CD4-positive, alpha-beta T cell (primary cell): ENCODE measurements around the gene SCAF8. TPM values are rescaled to one million over a fixed set of nuclear protein-coding genes. Genes with fewer than 3 reads are reported as not detected.

Experiments
- ATAC-seq: fragments of 200-7000 bp; cut with Tn5 transposase; one replicate; pipeline ENCODE4 v1.10.0; 2022; ENCODE audit warnings: mild to moderate bottlenecking; ENCODE audit not compliant: poor library complexity
- CTCF ChIA-PET: fragments of 350-600 bp; sonication (Branson Sonifier 250); formaldehyde crosslinking; loops from one replicate; lab custom pipeline; 2021; ENCODE audit warnings: antibody characterized with exemption, inconsistent platforms; lab: Charles Lee
- POLR2A ChIA-PET: fragments of 350-600 bp; sonication (Branson Sonifier 250); formaldehyde crosslinking; loops from one replicate; lab custom pipeline; 2021; ENCODE audit warnings: antibody characterized with exemption, inconsistent platforms; lab: Charles Lee
- DNase-seq, 14 experiments: peaks; one replicate each; pipeline ENCODE4 v3.0.0-alpha.2; 2013 to 2020; ENCODE audit warnings: mixed read lengths in 2 of 14
- H3K27ac ChIP-seq, 2 donors: one replicate each; pipeline versions ENCODE4 v1.5.1 to v1.7.0; 2013; ENCODE audit warnings: low read length in 2 of 2, low read depth in 1 of 2, mild to moderate bottlenecking in 1 of 2
- H3K27me3 ChIP-seq, 2 experiments: 1 replicate in 1 of 2; 2 replicates in 1 of 2; pipeline versions ENCODE4 v1.6.1 to v1.7.0; 2013; ENCODE audit warnings: low read length in 2 of 2, control low read depth in 1 of 2, mild to moderate bottlenecking in 1 of 2, moderate library complexity in 1 of 2; ENCODE audit not compliant: insufficient read depth in 2 of 2, control insufficient read depth in 1 of 2
- H3K36me3 ChIP-seq: one replicate; pipeline ENCODE4 v1.6.1; 2013; ENCODE audit warnings: low read length, control low read depth; ENCODE audit not compliant: insufficient read depth
- H3K4me1 ChIP-seq: one replicate; pipeline ENCODE4 v1.6.1; 2013; ENCODE audit warnings: low read length, control low read depth; ENCODE audit not compliant: insufficient read depth
- H3K4me3 ChIP-seq: one replicate; pipeline ENCODE4 v1.5.1; 2013; ENCODE audit warnings: mild to moderate bottlenecking, low read length, moderate library complexity
- H3K9me3 ChIP-seq, 2 experiments: 1 replicate in 1 of 2; 2 replicates in 1 of 2; pipeline versions ENCODE4 v1.6.1 to v1.7.0; 2013; ENCODE audit warnings: low read length in 2 of 2, mild to moderate bottlenecking in 2 of 2, control low read depth in 1 of 2, moderate library complexity in 1 of 2; ENCODE audit not compliant: control insufficient read depth in 1 of 2, insufficient read depth in 1 of 2
- H3K27ac Mint-ChIP-seq: one replicate; pipeline ENCODE4 v1.8.0; 2020; ENCODE audit warnings: mixed read lengths
- H3K27me3 Mint-ChIP-seq: one replicate; pipeline ENCODE4 v1.8.0; 2021; ENCODE audit warnings: mixed read lengths
- H3K36me3 Mint-ChIP-seq: one replicate; pipeline ENCODE4 v1.8.0; 2021; ENCODE audit warnings: low read depth, mixed read lengths
- H3K4me1 Mint-ChIP-seq: one replicate; pipeline ENCODE4 v1.8.0; 2021; ENCODE audit warnings: low read depth, mixed read lengths
- H3K4me3 Mint-ChIP-seq: one replicate; pipeline ENCODE4 v1.8.0; 2020; ENCODE audit warnings: mild to moderate bottlenecking, mixed read lengths
- H3K9me3 Mint-ChIP-seq: one replicate; pipeline ENCODE4 v1.8.0; 2020; ENCODE audit warnings: mixed read lengths
- intact Hi-C, 2 experiments: fragments of 100-400 bp; cut with DNase I in 1 of 2; cut with micrococcal nuclease in 1 of 2; formaldehyde crosslinking; loops; one replicate each; pipeline versions ENCODE4 v1.15.1 to v1.9.0; 2023 to 2025; cut with DNase I, micrococcal nuclease
- polyA plus RNA-seq, 2 donors: library from polyadenylated mRNA; unstranded; fragments of 120-200 nt; gene quantifications; one replicate each; pipeline ENCODE4 v1.2.1, GENCODE V29; 2013
- total RNA-seq, 174 experiments: library from RNA in 2 of 174; stranded (reverse) in 2 of 174; gene quantifications; one replicate each; pipeline ENCODE4 v1.2.3 and lab custom pipeline; 2021 to 2026
- TF ChIP-seq, protein P1 (sequence below): fragments of 200-600 bp; IDR thresholded peaks from one replicate; pipeline ENCODE4 v1.8.0; 2022; ENCODE audit warnings: antibody characterized with exemption, mild to moderate bottlenecking

The SCAF8 gene, protein sequence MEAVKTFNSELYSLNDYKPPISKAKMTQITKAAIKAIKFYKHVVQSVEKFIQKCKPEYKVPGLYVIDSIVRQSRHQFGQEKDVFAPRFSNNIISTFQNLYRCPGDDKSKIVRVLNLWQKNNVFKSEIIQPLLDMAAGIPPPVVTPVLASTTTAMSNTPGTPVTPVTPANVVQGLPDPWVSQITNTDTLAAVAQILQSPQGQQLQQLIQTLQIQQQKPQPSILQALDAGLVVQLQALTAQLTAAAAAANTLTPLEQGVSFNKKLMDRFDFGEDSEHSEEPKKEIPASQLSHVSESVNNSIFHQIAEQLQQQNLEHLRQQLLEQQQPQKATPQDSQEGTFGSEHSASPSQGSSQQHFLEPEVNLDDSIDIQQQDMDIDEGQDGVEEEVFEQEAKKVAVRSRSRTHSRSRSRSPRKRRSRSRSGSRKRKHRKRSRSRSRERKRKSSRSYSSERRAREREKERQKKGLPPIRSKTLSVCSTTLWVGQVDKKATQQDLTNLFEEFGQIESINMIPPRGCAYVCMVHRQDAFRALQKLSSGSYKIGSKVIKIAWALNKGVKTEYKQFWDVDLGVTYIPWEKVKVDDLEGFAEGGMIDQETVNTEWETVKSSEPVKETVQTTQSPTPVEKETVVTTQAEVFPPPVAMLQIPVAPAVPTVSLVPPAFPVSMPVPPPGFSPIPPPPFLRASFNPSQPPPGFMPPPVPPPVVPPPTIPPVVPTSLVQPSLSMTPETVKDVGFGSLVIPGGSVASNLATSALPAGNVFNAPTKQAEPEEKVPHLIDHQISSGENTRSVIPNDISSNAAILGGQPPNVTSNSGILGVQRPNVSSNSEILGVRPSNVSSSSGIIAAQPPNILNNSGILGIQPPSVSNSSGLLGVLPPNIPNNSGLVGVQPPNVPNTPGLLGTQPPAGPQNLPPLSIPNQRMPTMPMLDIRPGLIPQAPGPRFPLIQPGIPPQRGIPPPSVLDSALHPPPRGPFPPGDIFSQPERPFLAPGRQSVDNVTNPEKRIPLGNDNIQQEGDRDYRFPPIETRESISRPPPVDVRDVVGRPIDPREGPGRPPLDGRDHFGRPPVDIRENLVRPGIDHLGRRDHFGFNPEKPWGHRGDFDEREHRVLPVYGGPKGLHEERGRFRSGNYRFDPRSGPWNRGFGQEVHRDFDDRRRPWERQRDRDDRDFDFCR (N-terminal part only)
- total RNA-seq, result 10 to 100 TPM; 82.6 to 83.8 TPM
- polyA plus RNA-seq (2013, experiment 1 of 2), result 32.8 TPM
- 40.3 TPM for polyA plus RNA-seq (2013, experiment 2 of 2)
- 69.1 to 174 (median 128) reads per million in 172 experiments for total RNA-seq (lab: John Stamatoyannopoulos, UW)

DNA sequence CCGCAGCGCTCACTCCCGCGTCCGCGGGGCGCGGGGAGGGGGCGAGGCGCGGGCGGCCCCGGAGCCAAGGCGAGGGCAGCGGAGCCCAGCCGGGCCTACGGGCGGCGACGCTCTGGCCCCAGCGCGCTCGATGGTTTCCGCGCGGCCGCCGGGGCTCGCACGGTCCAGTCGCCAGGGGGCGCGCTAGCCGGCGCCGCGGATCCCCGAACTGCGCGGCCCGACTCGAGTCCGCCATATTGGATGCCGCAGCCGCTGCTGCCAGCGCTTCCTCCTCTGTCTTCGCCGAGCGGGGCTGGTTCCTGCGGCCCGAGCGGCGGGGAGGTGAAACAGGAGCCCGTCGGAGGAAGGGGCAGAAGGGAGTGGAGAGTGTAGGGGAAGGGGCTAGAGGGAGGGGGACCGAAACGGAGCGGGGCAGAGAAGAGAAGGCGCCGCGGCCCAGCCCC, at the start of gene SCAF8:
SCAF8 (plus strand) TSS at position 234 of the 443 bp plus-strand sequence. CDS start 485 bp downstream, outside the sequence.
- H3K27me3 ChIP-seq, result no peaks in the 10 kb centered on the region
- H3K4me1 ChIP-seq, result peaks cover 41% of the 10 kb centered on the region
- Mint-ChIP-seq H3K4me3 (peak within 1 kb of the TSS; percentile 95), H3K27ac (peak within 1 kb of the TSS; percentile 86), H3K9me3 (no peaks in the 10 kb centered on the region), H3K27me3 (no peaks in the 10 kb centered on the region), H3K36me3 (peaks cover 18% of the 10 kb centered on the region), H3K4me1 (peaks cover 37% of the 10 kb centered on the region)
- DNase-seq (peak; percentile 70 to 95 (median 83)), ATAC-seq (peak; percentile 65)
- TF ChIP-seq, protein P1, sequence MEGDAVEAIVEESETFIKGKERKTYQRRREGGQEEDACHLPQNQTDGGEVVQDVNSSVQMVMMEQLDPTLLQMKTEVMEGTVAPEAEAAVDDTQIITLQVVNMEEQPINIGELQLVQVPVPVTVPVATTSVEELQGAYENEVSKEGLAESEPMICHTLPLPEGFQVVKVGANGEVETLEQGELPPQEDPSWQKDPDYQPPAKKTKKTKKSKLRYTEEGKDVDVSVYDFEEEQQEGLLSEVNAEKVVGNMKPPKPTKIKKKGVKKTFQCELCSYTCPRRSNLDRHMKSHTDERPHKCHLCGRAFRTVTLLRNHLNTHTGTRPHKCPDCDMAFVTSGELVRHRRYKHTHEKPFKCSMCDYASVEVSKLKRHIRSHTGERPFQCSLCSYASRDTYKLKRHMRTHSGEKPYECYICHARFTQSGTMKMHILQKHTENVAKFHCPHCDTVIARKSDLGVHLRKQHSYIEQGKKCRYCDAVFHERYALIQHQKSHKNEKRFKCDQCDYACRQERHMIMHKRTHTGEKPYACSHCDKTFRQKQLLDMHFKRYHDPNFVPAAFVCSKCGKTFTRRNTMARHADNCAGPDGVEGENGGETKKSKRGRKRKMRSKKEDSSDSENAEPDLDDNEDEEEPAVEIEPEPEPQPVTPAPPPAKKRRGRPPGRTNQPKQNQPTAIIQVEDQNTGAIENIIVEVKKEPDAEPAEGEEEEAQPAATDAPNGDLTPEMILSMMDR, result peak; percentile 69
- H3K36me3 ChIP-seq, result peaks cover 9% of the 10 kb centered on the region
- no peaks in the 10 kb centered on the region for H3K9me3 ChIP-seq
- H3K4me3 ChIP-seq, result peak within 1 kb of the TSS; percentile 87
- ChIA-PET CTCF (interaction anchor here (1.9 kb wide), 1 partner anchor 58 kb away, joined by 7 read pairs; no protein-coding TSS in a partner anchor), POLR2A (no interaction called here)
- H3K27ac ChIP-seq, result peak within 1 kb of the TSS; percentile 95 to 98
- intact Hi-C loops, result loop anchor here (1.0 to 2.0 kb wide), 4 partner anchors 56 to 72 kb away; no protein-coding TSS in a partner anchor

DNA sequence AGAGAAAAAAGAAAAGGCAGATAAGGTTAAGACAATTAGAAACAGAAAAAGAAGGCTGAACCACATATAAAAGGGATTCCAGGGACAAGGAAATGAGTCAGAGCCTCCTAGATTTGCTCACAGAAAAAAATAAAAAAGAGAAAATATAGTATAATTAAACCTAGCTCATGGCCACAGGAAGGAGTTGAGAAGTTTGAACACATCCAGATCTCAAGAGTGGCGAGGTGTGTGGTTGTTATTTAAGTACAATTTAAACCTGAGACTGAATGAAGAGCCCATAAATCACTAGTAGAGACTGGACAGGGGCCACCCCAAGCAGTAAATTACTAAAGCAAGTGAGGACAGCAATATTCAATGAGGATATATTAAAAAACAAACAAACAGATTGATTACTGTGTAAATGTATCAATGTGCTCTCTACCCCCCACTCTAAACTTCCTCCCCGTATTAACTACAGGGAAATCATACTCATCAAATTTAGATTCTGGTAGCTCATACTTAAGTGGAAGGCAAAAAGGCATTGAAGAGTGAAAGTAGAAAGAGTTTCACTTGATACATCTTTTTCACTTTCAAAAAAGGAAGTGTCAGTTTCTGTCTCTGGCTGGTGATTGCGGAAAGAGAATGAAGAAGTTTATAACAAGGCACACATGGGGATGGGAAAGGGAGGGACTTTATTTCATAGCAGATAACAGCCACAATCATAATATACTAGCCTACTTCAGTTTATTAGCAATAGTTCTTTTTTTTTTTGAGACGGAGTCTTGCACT, 49.3 kb upstream of the SCAF8 start:
- ATAC-seq (peak; percentile 26), DNase-seq (peak in 3 of 14 experiments; percentile 17 to 28 (median 22))
- Histone ChIP-seq H3K9me3 (peaks cover 0 to 6% of the 10 kb centered on the region in 2 experiments), H3K27ac (no peak overlapping the region), H3K4me1 (no peaks in the 10 kb centered on the region), H3K4me3 (no peak overlapping the region), H3K27me3 (no peaks in the 10 kb centered on the region), H3K36me3 (no peaks in the 10 kb centered on the region)
- CTCF ChIA-PET, result interaction anchor here (2.3 kb wide), 1 partner anchor 8 kb away, joined by 8 read pairs; no protein-coding TSS in a partner anchor
- Mint-ChIP-seq H3K4me1 (peaks cover 11% of the 10 kb centered on the region), H3K36me3 (no peaks in the 10 kb centered on the region), H3K4me3 (no peak overlapping the region), H3K27ac (peak overlapping the region; percentile 2), H3K27me3 (no peaks in the 10 kb centered on the region), H3K9me3 (no peaks in the 10 kb centered on the region)
- intact Hi-C loops, result no loop called here
- POLR2A ChIA-PET, result interaction anchor here (0.6 kb wide), 1 partner anchor 126 kb away, joined by 3 read pairs; no protein-coding TSS in a partner anchor
- TF ChIP-seq, protein P1, result no peak
